H1 (cell line): ENCODE measurements around the gene RNGTT. TPM values are rescaled to one million over a fixed set of nuclear protein-coding genes. Genes with fewer than 3 reads are reported as not detected.

Experiments used
- CEBPB ChIP-seq: IDR thresholded peaks from 2 replicates; pipeline ENCODE4 v1.6.1; 2012; ENCODE audit warnings: low read depth, low read length
- CHD7 ChIP-seq: fragments of 300-600 bp; sonication (generic); IDR thresholded peaks from 2 replicates; pipeline ENCODE4 v1.7.1; 2012; ENCODE audit warnings: low read length, moderate library complexity, mild to moderate bottlenecking, inconsistent platforms; ENCODE audit not compliant: insufficient replicate concordance
- FOSL1 ChIP-seq: IDR thresholded peaks from 2 replicates; pipeline ENCODE4 v1.6.1; 2011; ENCODE audit warnings: mild to moderate bottlenecking, low read depth, low read length, moderate library complexity; ENCODE audit not compliant: insufficient read depth
- GTF2F1 ChIP-seq: IDR thresholded peaks from 2 replicates; pipeline ENCODE4 v1.6.1; 2012; ENCODE audit warnings: low read depth, low read length, improper control_type of control experiment, borderline replicate concordance
- KDM1A ChIP-seq: fragments of 200-600, 300-600 bp; sonication (generic); IDR thresholded peaks from 2 replicates; pipeline ENCODE4 v1.7.1; 2016; ENCODE audit warnings: mild to moderate bottlenecking, low read length, borderline replicate concordance
- KDM4A ChIP-seq: IDR thresholded peaks from one replicate; pipeline ENCODE4 v1.7.1; 2012; ENCODE audit warnings: low read depth, mild to moderate bottlenecking, moderate library complexity, low read length, inconsistent platforms; ENCODE audit not compliant: severe bottlenecking
- PHF8 ChIP-seq: fragments of 200-600 bp; sonication (generic); conservative IDR thresholded peaks from 2 replicates; pipeline ENCODE4 v1.7.1; 2012; ENCODE audit warnings: low read depth, mild to moderate bottlenecking, inconsistent platforms, low read length, moderate library complexity
- RFX5 ChIP-seq: IDR thresholded peaks from 2 replicates; pipeline ENCODE4 v1.6.1; 2011; ENCODE audit warnings: low read depth, low read length, improper control_type of control experiment, borderline replicate concordance
- TEAD4 ChIP-seq: IDR thresholded peaks from 2 replicates; pipeline ENCODE4 v1.6.1; 2012; ENCODE audit warnings: low read depth, low read length, inconsistent platforms, mixed read lengths
- USF2 ChIP-seq: IDR thresholded peaks from 2 replicates; pipeline ENCODE4 v1.6.1; 2011; ENCODE audit warnings: low read length, improper control_type of control experiment
- YY1 ChIP-seq: IDR thresholded peaks from 2 replicates; pipeline ENCODE4 v1.6.1; 2011; ENCODE audit warnings: low read depth, mild to moderate bottlenecking, low read length
- polyA plus RNA-seq, 7 experiments: library from polyadenylated mRNA; depleted of rRNA in 3 of 7; stranded (reverse) in 5 of 7; unstranded in 2 of 7; fragments of >200 nt in 5 of 7; fragments of 200-250 nt in 2 of 7; gene quantifications; 1 replicate in 5 of 7; 2 replicates in 1 of 7; 4 replicates in 1 of 7; pipeline versions ENCODE4 v1.2.1 to v1.2.3, GENCODE V29; 2011 to 2013; ENCODE audit warnings: missing spikeins in 2 of 7, mixed read lengths in 2 of 7
- total RNA-seq: library from RNA; stranded (reverse); fragmentation: NEBNext Ultra II Directional; extraction: Animal tissue kit (Norgen Biotek cat#: 25700); gene quantifications from 2 replicates; pipeline ENCODE4 v1.2.1, GENCODE V29; 2021

RNGTT gene
- total and polyA plus RNA-seq, 2 of the 8 experiments (the other 6 are each of a cell fraction or from before 2014, with no cell fraction given) = 3.6 to 21.2 TPM

GRCh38 chr6:88970301-88970700 is 6.9 kb upstream of the RNGTT start (continued):
- TF ChIP-seq CHD7 (no peak), TEAD4 (no peak), FOSL1 (no peak), RFX5 (no peak), KDM4A (no peak), USF2 (no peak), KDM1A (no peak), YY1 (no peak), CEBPB (no peak), GTF2F1 (no peak), PHF8 (no peak)
